AML-193 (cell line): ENCODE data around the gene PRKG2.
A peak's percentile ranks its signal among the peaks of the same experiment; 100 is the strongest.

Experiments
- DNase-seq, 2 experiments: peaks; one replicate each; lab custom pipeline; 2025; lab: John Stamatoyannopoulos, UW

PRKG2 gene

GRCh38 chr4:81217779-81218178 lies 2.8 kb upstream of the PRKG2 start:
- DNase-seq = no peak

- no peak for DNase-seq
Observed at GRCh38 chr4:81215931-81216330, 909 bp upstream of the PRKG2 start.

- no peak for DNase-seq
Observed at GRCh38 chr4:81214144-81214880, 710 bp downstream of the PRKG2 start.

GRCh38 chr4:81213671-81214070 lies 1.4 kb downstream of the PRKG2 start:
- no peak for DNase-seq

GRCh38 chr4:81211956-81212355 lies 3.1 kb downstream of the PRKG2 start:
- DNase-seq = no peak

- DNase-seq = peak; percentile 37 to 67
Observed at GRCh38 chr4:81207828-81208227, 7.2 kb downstream of the PRKG2 start.

GRCh38 chr4:81205302-81205701 lies 9.7 kb downstream of the PRKG2 start:
- no peak for DNase-seq

- no peak for DNase-seq
Observed at GRCh38 chr4:81204571-81204970, 10.5 kb downstream of the PRKG2 start.

GRCh38 chr4:81199831-81200230 lies 15.2 kb downstream of the PRKG2 start:
- DNase-seq = no peak

- DNase-seq = no peak
Observed at GRCh38 chr4:81198609-81199008, 16.4 kb downstream of the PRKG2 start.

- no peak for DNase-seq
Observed at GRCh38 chr4:81197864-81198524, 17.0 kb downstream of the PRKG2 start.

- no peak for DNase-seq
Observed at GRCh38 chr4:81196126-81196650, 18.8 kb downstream of the PRKG2 start.

GRCh38 chr4:81195475-81195874 lies 19.5 kb downstream of the PRKG2 start:
- no peak for DNase-seq

GRCh38 chr4:81194286-81194685 lies 20.7 kb downstream of the PRKG2 start:
- no peak for DNase-seq

GRCh38 chr4:81180916-81181315 lies 34.1 kb downstream of the PRKG2 start:
- peak; percentile 24 to 38 for DNase-seq

- DNase-seq = no peak
Observed at GRCh38 chr4:81179326-81179725, 35.7 kb downstream of the PRKG2 start.

GRCh38 chr4:81173213-81173612 lies 41.8 kb downstream of the PRKG2 start:
- DNase-seq = no peak

GRCh38 chr4:81166458-81167160 lies 48.4 kb downstream of the PRKG2 start:
- DNase-seq = no peak

- no peak for DNase-seq
Observed at GRCh38 chr4:81165861-81166430, 49.1 kb downstream of the PRKG2 start.

GRCh38 chr4:81164623-81165416 lies 50.2 kb downstream of the PRKG2 start:
- DNase-seq = no peak

- DNase-seq = no peak
Observed at GRCh38 chr4:81164126-81164525, 50.9 kb downstream of the PRKG2 start.
